Natural killer cell (primary cell): Measurements from ENCODE around the gene MFAP3L. TPM values are rescaled to one million over a fixed set of nuclear protein-coding genes. Genes with fewer than 3 reads are reported as not detected.
A peak's percentile ranks its signal among the peaks of the same experiment; 100 is the strongest.

ENCODE experiments used
- ATAC-seq, 3 donors: fragments of 150-1000 bp in 2 of 3; fragments of 200-7000 bp in 1 of 3; cut with Tn5 transposase; 1 replicate in 1 of 3; 2 replicates in 2 of 3; pipeline ENCODE4 v1.10.0; 2021; ENCODE audit warnings: mild to moderate bottlenecking in 2 of 3, moderate library complexity in 2 of 3
- DNase-seq, 2 donors: peaks; one replicate each; pipeline versions ENCODE4 v3.0.0 to v3.0.0-alpha.2; 2013 to 2021; ENCODE audit warnings: mixed read lengths in 1 of 2
- H3K27ac ChIP-seq: one replicate; pipeline ENCODE4 v1.5.1; 2013; ENCODE audit warnings: mild to moderate bottlenecking, low read length
- H3K27me3 ChIP-seq: one replicate; pipeline ENCODE4 v1.6.1; 2013; ENCODE audit warnings: low read length; ENCODE audit not compliant: control insufficient read depth, insufficient read depth
- H3K36me3 ChIP-seq: one replicate; pipeline ENCODE4 v1.6.1; 2013; ENCODE audit warnings: low read length; ENCODE audit not compliant: control insufficient read depth, insufficient read depth
- H3K4me1 ChIP-seq: one replicate; pipeline ENCODE4 v1.6.1; 2013; ENCODE audit warnings: low read length; ENCODE audit not compliant: control insufficient read depth, insufficient read depth
- H3K4me3 ChIP-seq: one replicate; pipeline ENCODE4 v1.5.1; 2013; ENCODE audit warnings: low read length
- H3K9me3 ChIP-seq: one replicate; pipeline ENCODE4 v1.6.1; 2013; ENCODE audit warnings: low read length; ENCODE audit not compliant: control insufficient read depth, insufficient read depth
- H3K27ac Mint-ChIP-seq, 2 donors: one replicate each; pipeline ENCODE4 v1.8.0; 2022; ENCODE audit warnings: mild to moderate bottlenecking in 2 of 2, mixed read lengths in 2 of 2, moderate library complexity in 1 of 2
- H3K27me3 Mint-ChIP-seq, 2 donors: one replicate each; pipeline ENCODE4 v1.8.0; 2022; ENCODE audit warnings: low read depth in 2 of 2, mixed read lengths in 2 of 2
- H3K36me3 Mint-ChIP-seq: one replicate; pipeline ENCODE4 v1.8.0; 2022; ENCODE audit warnings: mixed read lengths
- H3K4me1 Mint-ChIP-seq, 2 donors: one replicate each; pipeline ENCODE4 v1.8.0; 2022; ENCODE audit warnings: mixed read lengths in 2 of 2
- H3K4me3 Mint-ChIP-seq: one replicate; pipeline ENCODE4 v1.8.0; 2022; ENCODE audit warnings: mild to moderate bottlenecking, moderate library complexity, mixed read lengths
- H3K9me3 Mint-ChIP-seq, 2 donors: one replicate each; pipeline ENCODE4 v1.8.0; 2022; ENCODE audit warnings: mixed read lengths in 2 of 2
- CTCF ChIP-seq: fragments of 200-600 bp; IDR thresholded peaks from one replicate; pipeline ENCODE4 v1.8.0; 2022; ENCODE audit warnings: antibody characterized with exemption
- WGBS: methylation state at CpG from one replicate; pipeline ENCODE4 v1.1.7; 2013; ENCODE audit warnings: missing lambda C conversion rate; ENCODE audit not compliant: insufficient coverage; 5-methylcytosine and 5-hydroxymethylcytosine counted together
- intact Hi-C: fragments of 100-400 bp; cut with micrococcal nuclease; formaldehyde crosslinking; loops from one replicate; pipeline ENCODE4 v1.14.2; 2022
- total RNA-seq, 4 donors: library from RNA; stranded (reverse); fragments of 120-200 nt in 1 of 4; gene quantifications; one replicate each; pipeline versions ENCODE4 v1.2.3 to v1.2.4, GENCODE V29; 2013 to 2022

MFAP3L gene
- total RNA-seq, 3 donors from 2014 or later (not counting 1 experiment from before 2014, with no cell fraction given) = 2.8 to 5.6 (median 5.4) TPM

- no peak overlapping the region for H3K27ac ChIP-seq
- WGBS = 2% methylated on average over 36 of the region's 37 CpGs
Observed at GRCh38 chr4:170027181-170027829, 1.1 kb upstream of the MFAP3L start.

GRCh38 chr4:170025523-170026252, 507 bp downstream of the MFAP3L start:
- Mint-ChIP-seq H3K36me3 (no peaks in the 10 kb centered on the region), H3K27me3 (peaks cover 3 to 18% of the 10 kb centered on the region in 2 donors), H3K27ac (peak overlapping the region; percentile 47 to 65), H3K4me3 (peak overlapping the region; percentile 90), H3K9me3 (no peaks in the 10 kb centered on the region), H3K4me1 (peaks cover 14 to 16% of the 10 kb centered on the region in 2 donors)
- DNase-seq (peak; percentile 18 to 34), ATAC-seq (no peak)
- 6% methylated on average over 74 of the region's 74 CpGs for WGBS
- intact Hi-C loops = loop anchor here (5.0 to 10.0 kb wide), 3 partner anchors 413 to 1711 kb away; partner anchors contain the start of genes DDX60 and NEK1
- Histone ChIP-seq H3K9me3 (no peaks in the 10 kb centered on the region), H3K27ac (no peak overlapping the region), H3K4me3 (peak overlapping the region; percentile 46), H3K36me3 (no peaks in the 10 kb centered on the region), H3K4me1 (peaks cover 10% of the 10 kb centered on the region), H3K27me3 (peaks cover 9% of the 10 kb centered on the region)
- no peak for TF ChIP-seq CTCF

More at GRCh38 chr4:170027181-170027829, 1.1 kb upstream of the MFAP3L start:
- H3K4me1 Mint-ChIP-seq = peaks cover 14 to 16% of the 10 kb centered on the region in 2 donors
- H3K27me3 Mint-ChIP-seq = peaks cover 7 to 20% of the 10 kb centered on the region in 2 donors
- Histone ChIP-seq H3K4me1 (peaks cover 10% of the 10 kb centered on the region), H3K27me3 (peaks cover 9% of the 10 kb centered on the region), H3K9me3 (no peaks in the 10 kb centered on the region), H3K4me3 (peak overlapping the region; percentile 90), H3K36me3 (no peaks in the 10 kb centered on the region)
- DNase-seq (peak; percentile 86 to 94), ATAC-seq (peak; percentile 72 to 84 (median 73))
- H3K9me3 Mint-ChIP-seq = no peaks in the 10 kb centered on the region
- peak overlapping the region; percentile 94 for H3K4me3 Mint-ChIP-seq
- TF ChIP-seq CTCF = no peak
- H3K27ac Mint-ChIP-seq = peak overlapping the region; percentile 82 to 86
- no peaks in the 10 kb centered on the region for H3K36me3 Mint-ChIP-seq
- intact Hi-C loops = loop anchor here (5.0 to 10.0 kb wide), 3 partner anchors 415 to 1713 kb away; partner anchors contain the start of genes DDX60 and NEK1

GRCh38 chr4:170022211-170022610, 4.0 kb downstream of the MFAP3L start:
- ATAC-seq = no peak
- H3K36me3 ChIP-seq = no peaks in the 10 kb centered on the region
- TF ChIP-seq CTCF = no peak
- Mint-ChIP-seq H3K4me1 (peaks cover 7% of the 10 kb centered on the region in 2 donors), H3K27me3 (peaks cover under 1 to 8% of the 10 kb centered on the region in 2 donors), H3K4me3 (no peak overlapping the region), H3K36me3 (no peaks in the 10 kb centered on the region), H3K9me3 (no peaks in the 10 kb centered on the region), H3K27ac (no peak overlapping the region)
- no peak for DNase-seq
- intact Hi-C loops = loop anchor here (10.0 kb wide), 2 partner anchors 1017 to 1707 kb away; partner anchors contain the start of gene DDX60
- no peak overlapping the region for H3K27ac ChIP-seq
- peaks cover 6% of the 10 kb centered on the region for H3K27me3 ChIP-seq
- peaks cover 5% of the 10 kb centered on the region for H3K4me1 ChIP-seq
- WGBS = 87% methylated on average over 2 of the region's 2 CpGs
- no peaks in the 10 kb centered on the region for H3K9me3 ChIP-seq
- H3K4me3 ChIP-seq = no peak overlapping the region
